ENCODE data around the gene IL4R.

GRCh38 chr16:27347930-27348685 is 34.3 kb downstream of the IL4R start:
- TF ChIP-seq CTCF (IDR thresholded peaks at IDR 0.05) (no peak), POLR2A (IDR thresholded peaks at IDR 0.05) (no peak)
